SK-MEL-5 (cell line): ENCODE data around the gene METTL9. TPM values are rescaled to one million over a fixed set of nuclear protein-coding genes. Genes with fewer than 3 reads are reported as not detected.
"Not testable (repeated sequence)": the region's sequence is repeated elsewhere in the genome, so short reads cannot be mapped to it uniquely, and the experiment has no call there.

Experiments used
- DNase-seq: peaks from one replicate; pipeline ENCODE4 v3.0.0-alpha.2; 2016; ENCODE audit warnings: low read depth, low spot score
- in situ Hi-C: cut with HindIII; loops from 2 replicates; pipeline ENCODE4 v1.10.0; 2016; ENCODE audit warnings: low sequenced_read_pairs, high pct_unique_total_duplicates, low pct_unique_long_range_greater_than_20kb
- total RNA-seq: library from RNA; depleted of rRNA; stranded (reverse); fragments of >200 nt; shearing (Covaris generic); gene quantifications from 2 replicates; pipeline ENCODE4 v1.2.3, GENCODE V29; 2014

The METTL9 gene
- total RNA-seq, 1 experiment from 2014 or later: 883 TPM

DNA sequence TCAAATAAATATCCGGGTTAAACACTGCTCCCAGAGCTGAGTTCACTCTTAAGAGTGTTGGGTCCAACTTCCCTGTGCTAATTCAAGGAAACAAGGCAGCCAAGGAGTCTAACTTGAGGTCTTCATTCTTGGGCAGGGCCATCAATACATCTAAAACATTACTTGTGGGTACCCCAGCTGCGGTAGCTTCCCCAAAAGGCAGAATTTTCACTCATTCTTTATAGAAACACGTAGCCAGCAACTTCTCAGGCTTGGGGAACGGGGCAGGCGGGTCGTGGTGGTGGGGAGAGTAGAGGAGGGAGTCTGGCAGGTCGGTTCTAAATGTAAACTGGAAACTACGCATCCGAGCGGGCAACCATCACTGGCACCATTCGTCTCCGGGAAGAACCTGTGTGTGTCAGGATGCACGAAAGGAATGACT, 666 bp upstream of the METTL9 start:
- DNase-seq: no peak
- in situ Hi-C loops: no loop called here

DNA sequence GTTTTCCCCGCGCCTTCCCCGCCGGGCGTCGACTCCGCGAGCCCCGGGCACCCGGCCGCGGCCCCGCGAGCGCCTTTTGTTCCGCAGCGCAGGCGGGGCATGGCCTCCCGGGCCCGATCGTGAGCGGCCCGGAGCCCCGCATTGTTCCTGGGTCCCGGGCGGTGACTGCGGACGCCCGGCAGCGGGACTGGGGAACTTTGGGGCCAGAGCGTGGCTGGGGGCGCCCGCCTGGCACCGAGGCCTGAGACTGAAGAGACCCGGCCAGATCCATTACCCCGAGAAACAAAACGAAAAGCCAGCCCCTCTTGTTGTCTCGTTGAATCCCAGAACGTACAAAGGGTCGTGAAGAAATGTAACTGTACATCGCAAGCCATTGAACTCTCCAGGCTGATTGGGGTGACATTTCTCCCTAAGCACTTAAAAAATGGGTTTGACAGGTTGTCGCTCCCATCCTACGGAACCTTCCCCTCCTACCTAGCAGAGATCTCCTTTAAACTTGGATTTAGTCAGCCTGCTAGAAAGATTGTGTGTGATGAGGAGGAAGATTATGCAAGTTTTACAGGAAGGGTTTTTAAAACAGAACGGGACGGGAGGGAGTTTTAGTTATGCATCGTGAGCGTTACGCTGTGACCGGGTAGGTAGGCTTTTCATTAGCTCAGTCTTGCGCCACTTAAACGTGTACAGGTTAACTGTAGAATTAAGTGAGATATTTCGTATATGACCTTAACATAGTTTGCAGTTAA, 825 bp downstream of the METTL9 start:
- DNase-seq: peak; percentile 46
- in situ Hi-C loops: no loop called here

DNA sequence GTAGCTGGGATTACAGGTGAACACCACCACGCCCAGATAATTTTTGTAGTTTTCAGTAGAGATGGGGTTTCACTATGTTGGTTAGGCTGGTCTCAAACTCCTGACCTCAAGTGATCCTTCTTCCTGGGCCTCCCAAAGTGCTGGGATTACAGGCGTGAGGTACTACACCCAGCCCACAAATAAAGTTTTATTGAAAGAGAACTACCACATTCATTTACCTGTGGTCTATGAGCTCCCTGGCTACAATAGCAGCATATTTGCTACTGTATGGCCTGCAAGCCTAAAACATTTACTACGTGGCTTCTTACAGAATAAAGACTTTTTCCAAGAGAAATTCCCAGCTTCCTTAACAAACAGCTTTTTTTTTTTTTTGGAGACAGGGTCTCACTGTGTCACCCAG, 3.4 kb downstream of the METTL9 start:
- in situ Hi-C loops: no loop called here
- DNase-seq: no peak

DNA sequence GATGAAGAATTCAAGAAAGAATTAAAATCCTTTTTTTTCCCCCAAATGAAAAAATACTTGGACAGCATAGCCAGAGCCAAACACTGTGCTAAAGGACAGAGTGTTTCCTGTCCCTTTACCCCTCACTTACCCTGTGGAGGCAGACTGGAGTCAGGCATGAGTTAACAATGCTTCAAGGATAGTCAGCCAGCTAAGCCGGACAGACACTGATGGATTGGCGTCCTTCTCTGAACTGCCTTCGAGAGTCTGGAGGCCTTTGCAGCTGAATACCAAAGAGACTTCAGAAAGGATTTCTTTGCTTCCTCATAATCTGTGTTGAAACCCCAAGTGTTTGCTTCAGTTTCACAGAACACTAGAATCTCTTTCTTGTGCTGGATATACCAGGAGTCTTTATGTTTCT, 4.6 kb downstream of the METTL9 start:
- DNase-seq: peak; percentile 67
- in situ Hi-C loops: no loop called here

DNA sequence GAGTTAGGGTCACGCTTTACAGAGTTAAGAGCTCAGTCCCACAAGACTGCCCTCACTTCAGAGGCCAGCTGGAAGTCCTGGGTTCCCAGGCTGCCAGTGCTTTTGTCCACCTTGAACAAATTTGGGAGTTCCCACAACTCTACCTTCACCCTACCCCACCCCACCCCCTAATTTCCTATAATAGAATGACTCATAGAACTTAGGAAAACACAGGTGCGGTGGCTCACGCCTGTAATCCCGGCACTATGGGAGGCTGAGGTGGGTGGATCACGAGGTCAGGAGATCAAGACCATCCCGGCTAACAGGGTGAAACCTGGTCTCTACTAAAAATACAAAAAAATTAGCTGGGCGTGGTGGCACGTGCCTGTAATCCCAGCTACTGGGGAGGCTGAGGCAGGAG, 6.5 kb downstream of the METTL9 start:
- in situ Hi-C loops, DNase-seq: not testable (repeated sequence)

DNA sequence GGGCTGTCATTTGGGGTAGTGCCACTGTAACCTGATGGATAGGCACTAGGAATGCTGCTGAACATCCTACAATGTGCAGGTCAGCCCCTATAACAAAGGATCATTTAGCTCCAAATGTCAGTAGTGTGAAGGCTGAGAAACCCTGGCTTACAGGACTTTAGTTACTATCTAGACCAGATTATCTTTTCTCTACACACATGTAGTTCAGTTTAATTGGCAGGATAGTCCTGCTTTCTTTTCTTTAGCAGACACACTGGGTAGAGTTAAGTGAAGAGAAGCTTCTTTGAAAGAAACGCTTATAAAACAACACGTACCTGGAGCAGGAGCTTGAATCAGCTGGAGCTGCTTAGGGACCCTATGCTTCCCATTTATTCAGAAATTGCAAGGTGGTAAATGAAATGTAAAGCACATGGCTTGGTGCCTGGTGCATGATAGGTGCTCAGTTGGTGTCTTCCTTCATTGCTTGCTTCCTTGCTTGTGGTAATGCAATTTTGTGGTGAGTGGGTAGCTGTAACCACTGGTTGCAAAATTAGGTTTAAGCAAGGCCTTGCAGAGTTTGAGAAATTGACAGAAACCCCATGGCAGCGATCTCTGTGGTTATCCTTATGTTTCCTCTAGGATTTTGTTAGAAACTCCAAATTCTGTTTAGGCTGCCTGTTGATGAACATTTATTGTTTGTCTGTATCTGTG, 9.4 kb downstream of the METTL9 start:
- DNase-seq: no peak
- in situ Hi-C loops: no loop called here

DNA sequence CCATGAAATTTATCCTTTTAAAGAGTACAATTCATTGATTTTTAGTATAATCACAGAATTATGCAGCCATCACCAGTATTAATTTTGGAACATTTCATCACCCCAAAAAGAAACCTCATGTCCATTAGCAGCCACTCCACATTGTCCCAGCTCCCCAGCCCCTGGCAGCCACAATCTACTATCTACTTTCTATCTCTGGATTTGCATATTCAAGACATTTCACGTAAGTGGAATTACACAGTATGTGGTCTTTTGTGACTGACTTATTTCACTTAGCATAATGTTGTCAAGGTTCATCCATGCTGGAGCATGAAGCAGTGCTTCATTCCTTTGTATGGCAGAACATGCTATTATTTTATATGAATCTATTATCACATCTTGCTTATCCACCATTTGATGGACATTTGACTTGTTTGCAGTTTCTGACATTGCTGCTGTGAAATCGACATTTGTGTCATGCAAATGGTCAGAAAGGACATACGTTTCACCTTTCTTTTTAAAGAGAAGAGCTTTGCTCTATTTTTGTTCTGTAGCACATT, 10.7 kb downstream of the METTL9 start:
- in situ Hi-C loops: no loop called here
- no peak for DNase-seq

DNA sequence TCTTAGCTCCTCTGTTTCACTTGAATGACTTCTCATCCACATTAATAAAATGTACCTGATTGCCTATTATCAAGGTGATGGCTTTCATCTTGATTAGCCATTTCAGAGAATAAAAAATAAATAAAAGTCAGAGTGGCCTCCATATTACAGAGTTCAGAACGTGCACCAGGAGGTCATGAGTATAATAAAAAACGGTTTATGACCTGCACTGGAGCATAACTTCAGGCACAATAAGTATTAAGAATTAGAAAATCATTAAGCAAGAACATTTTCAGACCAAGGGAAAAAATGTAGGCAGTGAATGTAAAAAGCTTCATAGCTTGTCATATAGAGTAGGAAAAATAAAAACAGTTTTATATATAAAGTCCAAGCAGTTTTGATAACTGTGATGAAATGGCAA, 11.4 kb downstream of the METTL9 start:
- in situ Hi-C loops: no loop called here
- DNase-seq: no peak

DNA sequence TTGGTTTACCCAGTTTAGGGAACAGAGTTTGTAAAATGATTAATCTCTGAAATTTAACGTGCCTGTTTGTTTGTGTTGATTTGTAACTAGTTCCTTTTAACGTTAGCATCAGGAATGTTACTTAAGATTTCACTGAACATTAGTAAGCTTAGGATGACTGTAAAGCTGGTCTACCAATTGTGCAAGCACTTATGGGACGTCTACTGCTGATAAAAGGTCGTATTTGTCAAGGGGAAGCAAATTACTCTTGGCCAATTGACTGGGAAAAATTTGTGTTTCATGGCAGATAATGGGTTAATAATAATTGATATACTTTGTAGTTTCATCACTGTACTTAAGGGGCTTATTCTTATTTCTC, 11.8 kb downstream of the METTL9 start:
- DNase-seq: no peak
- in situ Hi-C loops: no loop called here

DNA sequence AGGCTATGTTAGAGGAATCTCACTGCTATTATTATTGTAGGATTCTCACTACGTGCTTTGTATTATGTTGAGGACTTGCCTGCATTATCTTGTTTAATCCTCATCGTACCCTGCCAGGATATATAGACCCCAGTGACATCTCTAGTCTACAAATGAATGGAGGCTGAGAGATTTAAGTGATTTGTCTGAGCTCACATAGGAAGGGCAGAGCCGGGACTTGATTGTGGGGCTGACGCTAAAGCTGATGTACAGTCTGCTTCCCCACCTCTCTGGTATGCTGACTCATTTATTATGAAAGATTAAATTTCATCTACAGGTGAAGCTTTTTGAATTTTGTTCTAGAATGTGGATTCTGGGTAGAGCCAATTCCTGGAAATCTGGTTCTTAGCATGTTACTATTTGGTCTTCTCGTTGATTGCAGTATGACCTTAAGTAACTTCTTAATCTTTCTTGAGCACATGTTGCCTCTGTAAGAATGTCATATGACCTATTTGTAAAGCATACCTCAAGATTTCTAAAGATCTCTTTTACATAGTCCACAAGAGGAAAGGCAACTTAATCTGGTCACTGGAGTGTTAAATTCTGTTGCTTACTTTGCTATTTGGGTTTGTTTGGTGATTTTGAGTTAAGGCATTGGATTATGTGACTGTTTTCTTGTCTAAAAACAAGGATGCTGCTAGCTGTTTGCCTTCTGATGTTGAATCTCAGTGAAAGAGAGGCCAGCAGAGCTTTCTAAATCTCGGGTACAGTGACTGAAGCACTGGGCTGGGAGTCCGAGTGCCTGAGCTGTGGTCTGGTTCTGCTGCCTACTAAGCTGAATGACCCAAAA, 12.4 kb downstream of the METTL9 start:
- in situ Hi-C loops: no loop called here
- DNase-seq: peak; percentile 76

DNA sequence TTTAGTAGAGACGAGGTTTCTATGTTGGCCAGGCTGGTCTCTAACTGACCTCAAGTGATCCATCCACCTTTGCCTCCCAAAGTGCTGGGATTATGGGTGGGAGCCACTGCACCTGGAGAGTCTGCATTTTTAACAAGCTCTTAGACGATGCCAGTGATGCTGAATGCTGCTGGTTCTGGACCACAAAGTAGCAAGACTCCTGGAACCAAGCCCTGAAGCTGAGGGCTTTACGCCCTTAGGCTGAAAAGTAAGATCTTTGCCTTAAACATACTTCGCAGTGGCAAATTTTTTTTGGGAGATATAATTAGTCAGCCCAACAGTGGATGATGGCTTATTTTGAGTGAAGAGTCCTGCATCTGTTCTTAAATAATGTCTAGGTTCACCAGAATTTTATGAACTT, 14.0 kb downstream of the METTL9 start:
- DNase-seq: no peak
- in situ Hi-C loops: no loop called here

DNA sequence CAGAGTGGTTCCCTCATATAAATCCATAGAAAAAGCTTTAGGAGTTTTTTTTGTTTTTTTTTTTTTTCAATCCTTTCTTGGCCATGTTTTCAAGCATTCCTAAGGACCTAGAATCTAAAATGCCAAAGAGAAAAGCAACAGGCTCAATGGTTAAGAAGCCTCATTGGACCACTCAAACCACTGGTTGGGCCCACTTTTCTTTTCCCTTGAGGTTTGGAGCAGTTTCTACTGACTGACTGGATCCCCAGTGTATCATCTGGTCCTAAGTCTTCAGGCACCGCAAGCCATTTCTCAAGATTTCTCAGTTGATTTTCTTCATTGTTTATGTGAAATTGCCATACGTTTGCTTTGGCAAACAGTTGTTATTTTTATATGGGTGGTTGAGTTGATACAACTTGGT, 14.4 kb downstream of the METTL9 start:
- in situ Hi-C loops: no loop called here
- DNase-seq: no peak

DNA sequence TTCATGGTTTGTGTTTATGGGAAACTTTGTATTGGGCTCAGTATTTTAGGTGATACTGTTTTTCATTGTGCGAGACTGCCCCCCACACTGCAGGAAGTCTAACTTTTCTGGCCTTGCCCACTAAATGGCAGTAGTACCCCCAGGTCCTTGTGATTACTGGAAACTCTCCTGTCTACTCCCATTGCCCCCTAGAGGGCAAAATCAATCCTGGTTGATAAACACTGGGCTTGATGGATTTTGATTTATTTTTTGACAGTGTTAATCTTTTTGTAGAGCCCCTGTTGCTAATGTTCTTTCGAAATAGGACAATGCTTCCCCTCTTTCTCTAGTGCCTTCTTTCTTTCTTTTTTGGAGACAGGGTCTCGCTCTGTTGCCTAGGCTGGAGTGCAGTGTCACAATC, 15.5 kb downstream of the METTL9 start:
- in situ Hi-C loops: no loop called here

DNA sequence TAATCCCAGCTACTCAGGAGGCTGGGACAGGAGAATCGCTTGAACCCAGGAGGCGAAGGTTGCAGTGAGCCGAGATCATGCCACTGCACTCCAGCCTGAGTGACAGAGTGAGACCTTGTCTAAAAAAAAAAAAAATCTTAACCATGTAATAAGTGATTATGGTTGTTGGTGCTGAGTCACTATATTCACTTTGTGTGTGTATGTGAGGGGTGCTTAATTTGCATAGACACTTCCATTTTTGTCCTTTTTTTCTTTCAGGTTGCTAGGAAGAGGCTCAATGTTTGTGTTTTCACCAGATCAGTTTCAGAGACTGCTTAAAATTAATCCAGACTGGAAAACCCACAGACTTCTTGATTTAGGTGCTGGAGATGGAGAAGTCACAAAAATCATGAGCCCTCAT, 18.2 kb downstream of the METTL9 start:
- DNase-seq: no peak
- in situ Hi-C loops: no loop called here

More for the DNA sequence above, 15.5 kb downstream of the METTL9 start:
- DNase-seq: peak; percentile 52

DNA sequence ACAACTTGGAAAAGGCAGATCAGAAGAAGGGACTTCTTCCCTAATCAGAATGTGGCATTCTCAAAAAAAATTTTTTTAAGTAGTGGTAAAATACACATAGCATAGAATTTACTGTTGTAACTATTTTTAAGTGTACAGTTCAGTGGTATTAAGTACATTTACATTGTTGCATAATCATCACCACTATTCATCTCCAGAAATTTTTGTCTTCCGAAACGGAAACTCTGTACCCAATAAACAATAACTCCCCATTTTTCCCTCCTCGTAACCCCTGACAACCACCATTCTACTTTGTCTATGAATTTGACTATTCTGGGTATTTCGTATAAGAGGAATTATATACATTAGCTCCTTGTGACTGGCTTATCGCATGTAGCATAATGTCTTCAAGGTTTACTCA, 18.9 kb downstream of the METTL9 start:
- no peak for DNase-seq
- in situ Hi-C loops: no loop called here

DNA sequence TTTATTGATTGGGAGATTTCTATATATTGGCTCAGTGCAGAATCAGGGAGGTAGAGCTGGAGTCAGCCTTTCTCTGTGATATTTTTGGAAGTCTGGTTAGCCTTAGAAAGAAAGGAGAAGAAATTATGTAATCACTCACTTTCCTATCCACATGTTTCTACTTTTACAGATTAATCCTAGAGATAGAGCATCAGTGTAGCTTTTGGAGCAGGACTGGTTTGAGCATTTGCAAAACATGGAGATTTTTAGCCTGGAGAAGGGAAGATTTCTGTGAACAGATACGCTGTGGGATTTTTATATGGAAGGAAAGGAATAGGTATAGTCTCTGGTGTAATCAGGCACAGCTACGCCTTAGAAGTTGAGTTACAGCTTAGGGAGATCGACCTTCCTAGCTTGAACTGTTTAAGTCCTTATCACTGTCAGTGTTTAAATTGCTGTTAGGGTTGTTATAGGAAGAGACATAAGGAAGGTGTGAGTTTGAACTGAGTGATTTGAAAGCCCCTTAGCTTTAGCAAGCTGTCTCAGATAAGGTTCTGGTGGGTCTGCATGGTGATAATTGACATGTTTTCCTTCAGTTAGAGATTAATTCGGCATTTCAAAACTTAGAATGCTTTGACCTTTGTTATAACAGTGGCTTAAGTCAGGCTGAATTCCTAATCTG, 20.5 kb downstream of the METTL9 start:
- no peak for DNase-seq
- in situ Hi-C loops: no loop called here

DNA sequence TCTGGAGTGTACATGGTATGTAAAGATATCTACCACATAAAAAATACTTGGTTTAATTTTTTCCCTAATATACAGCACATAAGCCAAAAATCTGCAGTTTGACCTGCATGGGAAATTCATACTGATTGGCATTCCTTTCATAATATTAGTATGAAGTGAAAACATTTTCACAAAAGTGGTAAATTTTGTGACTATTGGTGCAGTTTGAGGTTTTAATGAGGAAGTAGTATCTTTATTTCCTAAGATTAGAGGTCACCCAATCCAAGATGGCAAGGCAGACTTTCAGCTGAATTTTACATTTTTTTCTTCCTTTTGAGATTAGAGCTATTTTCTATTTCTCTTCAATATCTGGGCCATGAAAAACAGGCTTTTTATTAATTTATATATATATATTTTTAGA, 21.2 kb downstream of the METTL9 start:
- DNase-seq: no peak
- in situ Hi-C loops: no loop called here

DNA sequence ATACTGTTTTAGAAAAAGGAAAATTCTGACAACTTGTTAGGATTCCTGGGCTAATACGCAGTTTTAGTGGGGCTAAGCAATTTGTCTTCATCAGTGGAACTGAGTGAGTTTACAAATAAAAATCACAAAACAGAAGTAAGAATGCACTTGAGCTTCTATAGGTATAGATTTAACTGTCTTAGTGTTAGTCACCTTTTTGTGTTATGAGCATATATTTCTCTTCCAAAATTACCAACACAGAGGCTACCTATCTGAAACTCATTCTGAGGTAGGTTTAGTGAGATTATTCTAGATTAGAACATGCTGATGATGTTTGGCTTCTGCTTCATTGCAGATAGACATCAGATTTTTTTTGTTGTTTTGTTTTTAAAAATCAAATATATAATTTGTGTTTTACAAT, 23.2 kb downstream of the METTL9 start:
- DNase-seq: no peak
- in situ Hi-C loops: no loop called here
